Endothelial cell of umbilical vein (primary cell): ENCODE results near the gene DERL3. TPM values are rescaled to one million over a fixed set of nuclear protein-coding genes. Genes with fewer than 3 reads are reported as not detected.

Experiments used
- BruUV-seq: library from RNA; stranded (reverse); fragments of 400-500 nt; replicated peaks from 2 replicates; lab custom pipeline; 2021; lab: Mats Ljungman, UMichigan
- CTCF ChIA-PET: fragments of 300-600, 350-600 bp; sonication (Branson Sonifier 250); formaldehyde crosslinking; loops from one replicate; lab custom pipeline; 2021; ENCODE audit warnings: antibody characterized with exemption, inconsistent platforms; lab: Charles Lee
- POLR2A ChIA-PET: fragments of 300-600, 350-600 bp; sonication (Branson Sonifier 250); formaldehyde crosslinking; loops from one replicate; lab custom pipeline; 2021; ENCODE audit warnings: antibody characterized with exemption, inconsistent platforms; lab: Charles Lee
- DNase-seq: peaks from one replicate; pipeline ENCODE4 v3.0.0-alpha.2; 2011; ENCODE audit warnings: low read depth, low spot score
- FAIRE-seq: peaks from 2 replicates; lab custom pipeline; 2011; peaks lifted over from hg19 to GRCh38; lab: Jason Lieb, UNC
- H2AFZ ChIP-seq: 2 replicates; pipeline ENCODE4 v1.6.0; 2012; ENCODE audit warnings: low read depth, low read length, control low read depth, inconsistent platforms
- H3K27ac ChIP-seq: 2 replicates; pipeline ENCODE4 v1.5.1; 2011; ENCODE audit warnings: low read depth, mild to moderate bottlenecking, control low read depth, low read length, moderate library complexity; ENCODE audit not compliant: insufficient read depth
- H3K27me3 ChIP-seq, 2 experiments: 2 replicates each; pipeline versions ENCODE4 v1.6.0 to v1.6.1; 2011; ENCODE audit warnings: low read length in 2 of 2, mixed read lengths in 1 of 2; ENCODE audit not compliant: control insufficient read depth in 2 of 2, insufficient read depth in 2 of 2
- H3K36me3 ChIP-seq, 2 experiments: 2 replicates in 1 of 2; 3 replicates in 1 of 2; pipeline ENCODE4 v1.5.1; 2011; ENCODE audit warnings: low read length in 2 of 2, mild to moderate bottlenecking in 1 of 2, moderate library complexity in 1 of 2; ENCODE audit not compliant: control insufficient read depth in 2 of 2, insufficient read depth in 2 of 2; ENCODE audit errors: extremely low read depth in 1 of 2
- H3K4me1 ChIP-seq: 3 replicates; pipeline ENCODE4 v1.5.1; 2011; ENCODE audit warnings: mild to moderate bottlenecking, low read length; ENCODE audit not compliant: control insufficient read depth, insufficient read depth; ENCODE audit errors: extremely low read depth
- H3K4me2 ChIP-seq: 2 replicates; pipeline ENCODE4 v1.6.1; 2011; ENCODE audit warnings: low read length, control low read depth, mixed read lengths; ENCODE audit not compliant: insufficient read depth
- H3K4me3 ChIP-seq, 3 experiments: fragments of 200-600 bp in 1 of 3; sonication (generic), shearing (Covaris generic) in 1 of 3; replicated peaks in 1 of 3; 2 replicates each; pipeline ENCODE4 v1.5.1; 2011 to 2016; ENCODE audit warnings: control low read depth in 3 of 3, low read length in 3 of 3, mild to moderate bottlenecking in 2 of 3, inconsistent platforms in 1 of 3, low read depth in 1 of 3, moderate library complexity in 1 of 3; ENCODE audit not compliant: insufficient read depth in 1 of 3
- H3K79me2 ChIP-seq: 2 replicates; pipeline ENCODE4 v1.6.0; 2012; ENCODE audit warnings: low read length, inconsistent platforms; ENCODE audit not compliant: control insufficient read depth, insufficient read depth
- H3K9ac ChIP-seq: replicated peaks from 2 replicates; pipeline ENCODE3; 2011; ENCODE audit warnings: low read length, control low read depth; ENCODE audit not compliant: insufficient read depth; ENCODE audit errors: extremely low read depth
- H3K9me1 ChIP-seq: replicated peaks from 3 replicates; pipeline ENCODE4 v1.6.0; 2011; ENCODE audit warnings: mild to moderate bottlenecking, low read length; ENCODE audit not compliant: control insufficient read depth, insufficient read depth; ENCODE audit errors: extremely low read depth
- H3K9me3 ChIP-seq: replicated peaks from 2 replicates; pipeline ENCODE4 v1.5.1; 2012; ENCODE audit warnings: low read length, inconsistent platforms; ENCODE audit not compliant: control insufficient read depth, insufficient read depth
- H4K20me1 ChIP-seq: replicated peaks from 2 replicates; pipeline ENCODE3; 2011; ENCODE audit warnings: mild to moderate bottlenecking, low read length; ENCODE audit not compliant: control insufficient read depth, insufficient read depth; ENCODE audit errors: extremely low read depth
- EZH2 ChIP-seq: IDR thresholded peaks from 2 replicates; pipeline ENCODE4 v1.6.1; 2012; ENCODE audit warnings: borderline replicate concordance, low read depth, mild to moderate bottlenecking, moderate library complexity, low read length, inconsistent platforms; ENCODE audit not compliant: severe bottlenecking
- FOS ChIP-seq: IDR thresholded peaks from 2 replicates; pipeline ENCODE4 v1.6.1; 2011; ENCODE audit warnings: mild to moderate bottlenecking, low read length, moderate library complexity, borderline replicate concordance; ENCODE audit not compliant: insufficient read depth
- POLR2AphosphoS5 ChIP-seq: IDR thresholded peaks from 2 replicates; pipeline ENCODE4 v1.6.1; 2012; ENCODE audit warnings: low read depth, mild to moderate bottlenecking, control low read depth, low read length, moderate library complexity; ENCODE audit not compliant: insufficient read depth
- dilution Hi-C: fragments of 300-500 bp; cut with MboI; formaldehyde crosslinking; loops from one replicate; pipeline ENCODE4 v1.15.0; 2019; ENCODE audit warnings: low sequenced_read_pairs; ENCODE audit not compliant: extremely low pct_ligation_motif_present
- intact Hi-C: fragments of 100-400 bp; cut with micrococcal nuclease; formaldehyde crosslinking; loops from one replicate; pipeline ENCODE4 v1.10.0; 2022
- polyA plus RNA-seq, 4 experiments: library from polyadenylated mRNA; depleted of rRNA in 3 of 4; stranded (reverse) in 3 of 4; unstranded in 1 of 4; fragments of >200 nt; gene quantifications; 2 replicates each; pipeline versions ENCODE4 v1.2.1 to v1.2.3, GENCODE V29; 2011 to 2012; ENCODE audit warnings: missing spikeins in 1 of 4
- total RNA-seq: library from RNA; stranded (reverse); gene quantifications from 2 replicates; pipeline ENCODE4 v1.2.3, GENCODE V29; 2021
- TF ChIP-seq, protein P1 (sequence below), 2 donors: IDR thresholded peaks; 1 replicate in 1 of 2; 2 replicates in 1 of 2; pipeline ENCODE4 v1.5.1; 2011; ENCODE audit warnings: low read length in 2 of 2, mild to moderate bottlenecking in 2 of 2, moderate library complexity in 2 of 2, control low read depth in 1 of 2, inconsistent platforms in 1 of 2, low read depth in 1 of 2; ENCODE audit not compliant: insufficient read depth in 1 of 2; ENCODE audit errors: extremely low read depth in 1 of 2

Gene DERL3
- total and polyA plus RNA-seq, 2 donors (not counting 3 experiments of a cell fraction or from before 2014, with no cell fraction given) = 3.4 to 3.8 TPM

DNA sequence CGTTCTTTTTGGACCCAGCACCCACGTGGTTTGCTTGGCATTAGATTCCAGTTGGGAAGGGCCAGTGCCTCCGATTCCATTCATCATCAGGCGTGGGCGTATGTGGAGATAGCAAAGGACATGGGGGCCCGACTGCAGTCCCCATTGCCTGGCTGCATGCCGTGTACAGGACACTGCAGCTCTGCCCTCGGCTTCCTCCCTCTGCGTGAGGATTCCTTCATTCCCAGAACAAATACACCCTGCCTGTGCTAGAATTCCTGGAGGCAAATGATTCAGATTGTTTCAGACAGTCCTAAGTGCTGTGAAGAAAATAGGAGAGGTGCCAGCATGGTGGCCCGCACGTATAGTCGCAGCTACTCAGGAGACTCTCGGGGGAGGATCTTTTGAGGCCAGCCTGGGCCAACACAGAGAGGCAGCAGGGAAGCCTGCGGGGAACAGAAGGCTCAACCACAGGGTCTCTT lies 15.4 kb downstream of the DERL3 start:
- Histone ChIP-seq H3K79me2 (no peaks in the 10 kb centered on the region), H3K9me1 (no peaks in the 10 kb centered on the region), H4K20me1 (no peaks in the 10 kb centered on the region), H3K4me1 (no peaks in the 10 kb centered on the region), H3K9me3 (no peaks in the 10 kb centered on the region), H3K9ac (no peak overlapping the region), H3K27me3 (no peaks in the 10 kb centered on the region), H3K4me3 (no peak overlapping the region), H2AFZ (no peak overlapping the region), H3K27ac (no peak overlapping the region), H3K36me3 (peaks cover 16 to 52% of the 10 kb centered on the region in 2 experiments), H3K4me2 (no peak overlapping the region)
- POLR2A ChIA-PET = interaction anchor here (0.6 kb wide), 1 partner anchor 14 kb away, joined by 4 read pairs; no protein-coding TSS in a partner anchor
- no TSS peak for BruUV-seq
- CTCF ChIA-PET = interaction anchor here (0.9 kb wide), 1 partner anchor 11 kb away, joined by 3 read pairs; no protein-coding TSS in a partner anchor
- TF ChIP-seq POLR2AphosphoS5 (no peak), EZH2 (no peak)
- dilution Hi-C loops (no loop called here), intact Hi-C loops (no loop called here)
- no peak for DNase-seq
- no peak for FAIRE-seq

DNA sequence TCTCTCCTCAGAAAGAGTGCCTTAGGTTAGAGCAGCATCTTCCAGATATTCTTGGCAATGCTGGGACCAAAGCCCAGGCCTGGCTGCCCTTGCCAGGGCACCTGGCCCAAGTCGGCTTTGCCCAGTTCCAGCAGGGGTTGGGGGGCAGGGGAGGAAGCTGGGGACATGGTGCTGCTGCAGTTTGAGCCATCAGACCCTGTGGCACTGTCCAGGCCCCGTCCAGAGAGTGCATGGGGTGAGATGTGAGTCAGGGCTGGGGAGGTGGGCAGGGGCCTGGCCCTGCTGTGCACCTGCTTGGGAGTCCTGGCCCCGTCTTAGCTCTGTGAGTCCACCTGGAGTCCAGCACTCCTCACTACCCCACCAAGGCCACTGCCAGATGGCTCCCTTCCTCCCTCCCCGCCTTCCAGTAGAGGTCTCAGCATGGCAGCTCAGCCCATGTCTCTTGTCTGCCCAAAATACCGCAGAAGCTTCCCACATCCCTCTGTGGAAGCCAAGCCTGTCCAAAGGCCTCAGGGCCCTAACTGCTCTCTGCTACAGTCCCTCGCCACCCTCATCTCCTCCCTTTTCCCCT lies 16.6 kb downstream of the DERL3 start:
- TF ChIP-seq EZH2 = no peak
- TF ChIP-seq FOS = no peak
- TF ChIP-seq, protein P1, sequence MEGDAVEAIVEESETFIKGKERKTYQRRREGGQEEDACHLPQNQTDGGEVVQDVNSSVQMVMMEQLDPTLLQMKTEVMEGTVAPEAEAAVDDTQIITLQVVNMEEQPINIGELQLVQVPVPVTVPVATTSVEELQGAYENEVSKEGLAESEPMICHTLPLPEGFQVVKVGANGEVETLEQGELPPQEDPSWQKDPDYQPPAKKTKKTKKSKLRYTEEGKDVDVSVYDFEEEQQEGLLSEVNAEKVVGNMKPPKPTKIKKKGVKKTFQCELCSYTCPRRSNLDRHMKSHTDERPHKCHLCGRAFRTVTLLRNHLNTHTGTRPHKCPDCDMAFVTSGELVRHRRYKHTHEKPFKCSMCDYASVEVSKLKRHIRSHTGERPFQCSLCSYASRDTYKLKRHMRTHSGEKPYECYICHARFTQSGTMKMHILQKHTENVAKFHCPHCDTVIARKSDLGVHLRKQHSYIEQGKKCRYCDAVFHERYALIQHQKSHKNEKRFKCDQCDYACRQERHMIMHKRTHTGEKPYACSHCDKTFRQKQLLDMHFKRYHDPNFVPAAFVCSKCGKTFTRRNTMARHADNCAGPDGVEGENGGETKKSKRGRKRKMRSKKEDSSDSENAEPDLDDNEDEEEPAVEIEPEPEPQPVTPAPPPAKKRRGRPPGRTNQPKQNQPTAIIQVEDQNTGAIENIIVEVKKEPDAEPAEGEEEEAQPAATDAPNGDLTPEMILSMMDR (IDR thresholded peaks at IDR 0.05; ENCODE audit: extremely low read depth in 1 of 2, insufficient read depth in 1 of 2, low read depth in 1 of 2, low read length in 2 of 2) = no peak
- no TSS peak for BruUV-seq
- ChIA-PET CTCF (interaction anchor here (1.3 kb wide), 1 partner anchor 28 kb away, joined by 4 read pairs; no protein-coding TSS in a partner anchor), POLR2A (no interaction called here)
- H3K9ac ChIP-seq = no peak overlapping the region
- H3K4me3 ChIP-seq = no peak overlapping the region
- H4K20me1 ChIP-seq = no peaks in the 10 kb centered on the region
- H3K9me1 ChIP-seq = no peaks in the 10 kb centered on the region
- DNase-seq = no peak
- no peaks in the 10 kb centered on the region for H3K9me3 ChIP-seq
- no peak for FAIRE-seq
- H3K27ac ChIP-seq = no peak overlapping the region
- H2AFZ ChIP-seq = no peak overlapping the region
- H3K27me3 ChIP-seq = no peaks in the 10 kb centered on the region
- peaks cover 13 to 49% of the 10 kb centered on the region in 2 experiments for H3K36me3 ChIP-seq
- dilution Hi-C loops = no loop called here
- H3K4me1 ChIP-seq = no peaks in the 10 kb centered on the region
- H3K79me2 ChIP-seq = no peaks in the 10 kb centered on the region
- intact Hi-C loops = no loop called here
- no peak overlapping the region for H3K4me2 ChIP-seq
